Activated CD8-positive, alpha-beta memory T cell treated with anti-CD3 and anti-CD28 coated beads for 24 hours (primary cell): ENCODE data around the gene ADGRL3.
"Not testable (repeated sequence)": the region's sequence is repeated elsewhere in the genome, so short reads cannot be mapped to it uniquely, and the experiment has no call there.

Source experiments
- DNase-seq: peaks from one replicate; pipeline ENCODE4 v3.0.0-alpha.2; 2020

Gene ADGRL3

DNA sequence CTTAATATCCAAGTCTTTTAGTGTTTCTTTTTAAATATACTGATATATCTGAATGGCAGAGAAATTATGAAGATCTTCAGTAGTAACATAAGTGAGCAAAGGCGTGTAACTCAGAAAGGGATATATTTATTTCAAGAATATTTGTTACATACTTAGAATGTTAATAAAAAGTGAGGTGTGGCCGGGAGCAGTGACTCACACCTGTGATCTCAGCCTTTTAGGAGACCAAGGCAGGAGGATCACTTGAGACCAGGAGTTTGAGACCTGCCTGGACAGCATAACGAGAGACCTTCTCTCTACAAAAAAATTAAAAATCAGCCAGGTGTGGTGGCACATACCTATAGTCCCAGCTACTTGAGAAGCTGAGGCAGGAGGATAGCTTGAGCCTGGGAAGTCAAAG lies 651.0 kb downstream of the ADGRL3 start:
- no peak for DNase-seq

DNA sequence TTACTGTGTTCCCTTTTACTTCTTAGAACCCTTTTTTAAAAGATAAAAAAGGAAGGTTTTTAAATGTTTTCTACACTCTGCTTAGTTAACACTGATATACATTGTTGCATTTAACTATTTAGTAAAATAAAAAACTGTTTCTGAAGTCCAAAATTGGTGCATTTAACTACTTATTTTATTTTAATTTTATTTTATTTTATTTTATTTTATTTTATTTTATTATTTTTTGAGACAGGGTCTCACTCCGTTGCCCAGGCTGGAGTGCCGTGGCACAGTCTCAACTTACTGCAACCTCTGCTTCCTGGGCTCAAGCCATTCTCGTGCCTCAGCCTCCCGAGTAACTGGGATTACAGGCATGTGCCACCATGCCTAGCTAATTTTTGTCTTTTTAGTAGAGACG lies 652.0 kb downstream of the ADGRL3 start:
- DNase-seq, result not testable (repeated sequence)

DNA sequence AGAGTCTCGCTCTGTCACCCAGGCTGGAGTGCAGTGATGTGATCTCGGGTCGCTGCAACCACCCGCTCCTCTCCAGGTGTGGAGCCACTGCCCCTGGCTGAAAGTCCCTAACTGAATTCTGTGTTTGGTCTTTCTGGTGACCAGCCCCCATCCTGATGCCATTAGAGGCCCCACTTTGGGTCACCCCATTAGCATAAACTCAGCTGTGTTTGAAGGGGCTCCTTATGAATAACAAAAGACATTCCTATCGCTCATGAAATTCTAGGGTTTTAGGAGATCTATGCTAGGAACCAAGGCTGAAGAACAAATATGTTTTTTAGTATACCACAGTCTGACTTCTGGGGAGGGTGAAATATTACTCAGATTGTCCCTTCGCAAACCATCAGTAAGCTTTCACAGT lies 652.9 kb downstream of the ADGRL3 start:
- DNase-seq, result no peak

DNA sequence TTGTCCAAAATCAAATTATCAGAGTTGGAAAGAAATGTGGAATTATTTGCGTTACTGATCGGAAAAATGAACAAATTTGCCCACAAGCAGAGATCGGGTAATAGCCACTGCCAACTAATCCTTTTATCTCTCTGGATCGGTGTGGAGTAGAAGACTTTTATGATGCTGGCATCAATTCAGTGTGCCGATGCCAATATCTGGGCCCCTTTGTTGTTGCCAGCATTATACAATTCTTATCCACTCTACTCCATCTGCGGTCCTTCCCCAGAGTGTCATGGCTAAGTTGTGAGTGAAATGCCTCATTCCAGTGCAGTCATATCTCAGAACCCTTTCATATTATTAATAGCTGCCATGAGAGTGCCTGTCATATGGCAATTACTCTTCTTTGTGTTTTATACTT lies 660.2 kb downstream of the ADGRL3 start:
- no peak for DNase-seq

DNA sequence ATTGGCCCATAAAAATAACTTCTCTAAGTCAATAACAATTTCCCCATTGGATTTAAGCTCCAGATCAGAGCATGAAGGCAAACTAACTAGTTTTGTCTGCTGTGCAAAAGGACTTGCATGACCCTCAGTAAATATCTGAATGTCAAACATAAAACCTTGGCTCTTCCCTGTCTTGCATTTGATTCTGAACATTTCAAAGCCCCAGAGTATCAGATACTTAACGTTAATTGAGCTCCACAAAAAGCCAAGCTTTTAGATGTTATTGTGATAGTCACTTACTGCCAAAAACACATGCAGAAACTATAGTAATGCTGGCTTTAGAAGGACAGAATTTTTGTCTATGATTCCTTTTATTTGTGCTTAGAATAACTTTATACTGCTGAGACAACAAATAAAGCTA lies 664.2 kb downstream of the ADGRL3 start:
- no peak for DNase-seq

DNA sequence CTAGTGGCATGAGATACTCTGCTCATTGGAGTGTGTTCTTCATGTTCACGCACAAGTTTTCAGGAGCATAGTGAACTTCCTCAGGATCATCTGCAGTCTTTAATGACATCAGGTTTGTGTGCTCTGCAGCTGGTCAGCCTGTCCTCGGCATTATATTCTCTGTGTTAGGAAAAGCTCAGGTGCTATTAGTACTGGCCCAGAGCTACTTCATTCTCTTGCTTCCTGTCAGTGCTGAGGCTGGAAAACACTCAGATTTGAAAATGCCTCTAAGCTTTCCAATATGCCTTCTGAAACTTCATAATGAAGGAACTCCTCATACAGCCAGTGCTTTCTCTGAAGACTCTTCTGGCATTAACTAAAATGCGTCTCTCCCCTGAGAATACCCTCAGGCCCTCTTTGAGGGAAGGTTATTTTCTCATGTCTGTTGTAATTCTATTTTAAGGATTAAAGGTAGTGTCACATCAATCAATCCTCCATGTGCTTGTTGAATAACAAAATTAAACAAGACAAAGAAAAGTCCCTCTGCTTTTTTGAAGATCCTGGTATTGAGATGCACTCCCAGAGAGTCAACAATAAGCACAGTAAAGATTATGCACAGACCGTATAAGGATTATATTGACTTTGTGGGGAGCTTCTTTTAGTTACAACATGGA lies 666.4 kb downstream of the ADGRL3 start:
- no peak for DNase-seq

DNA sequence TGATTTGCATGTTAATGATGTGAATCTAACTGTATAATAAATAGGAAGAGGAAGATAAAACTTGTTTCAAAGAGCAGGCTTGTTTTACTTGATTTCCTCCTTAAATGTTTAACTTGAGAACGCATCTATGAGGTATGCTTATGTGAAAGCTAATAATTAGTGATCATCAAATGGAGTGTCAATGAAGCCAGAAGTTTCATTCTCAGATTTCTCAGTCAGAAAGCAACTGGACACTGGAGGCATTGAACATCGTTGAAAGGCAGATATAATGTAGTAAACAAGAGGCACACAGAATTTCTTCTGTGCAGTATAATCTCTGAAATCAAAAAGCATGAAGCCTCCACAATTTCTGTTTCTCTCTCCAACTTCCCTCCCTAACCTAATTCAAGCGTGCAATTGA lies 672.9 kb downstream of the ADGRL3 start:
- no peak for DNase-seq

DNA sequence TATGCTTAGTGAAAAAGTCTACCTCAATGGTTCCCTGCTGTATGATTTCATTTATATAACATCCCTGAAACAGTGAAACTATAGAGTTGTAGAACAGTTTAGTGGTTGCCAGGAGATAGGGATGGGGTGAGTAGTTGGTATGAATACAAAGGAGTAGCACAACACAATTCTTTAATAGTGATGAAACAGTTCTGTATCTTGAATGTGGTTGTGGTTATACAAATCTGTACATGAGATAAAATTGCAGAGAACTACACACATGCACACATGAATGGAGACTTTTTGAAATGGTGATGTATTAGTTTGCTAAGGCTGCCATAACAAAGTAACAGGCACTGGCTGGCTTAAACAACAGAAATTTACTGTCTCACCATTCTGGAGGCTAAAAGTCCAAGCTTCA lies 677.1 kb downstream of the ADGRL3 start:
- no peak for DNase-seq

DNA sequence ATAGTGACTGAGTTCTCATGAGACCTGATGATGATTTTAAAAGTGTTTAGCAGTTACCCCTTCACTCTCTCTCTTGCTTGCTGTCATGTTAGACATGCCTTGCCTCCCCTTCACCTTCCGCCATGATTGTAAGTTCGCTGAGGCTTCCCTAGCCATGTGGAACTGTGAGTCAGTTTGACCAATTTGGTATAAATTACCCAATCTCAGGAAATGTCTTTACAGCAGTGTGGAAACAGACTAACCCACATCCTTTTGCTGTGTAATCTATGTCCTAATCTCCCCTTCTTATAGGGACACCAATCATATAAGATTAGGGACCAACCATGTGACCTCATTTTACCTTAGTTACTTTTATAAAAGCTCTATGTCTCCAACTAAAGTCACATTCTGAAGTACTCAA lies 677.8 kb downstream of the ADGRL3 start:
- DNase-seq, result no peak

DNA sequence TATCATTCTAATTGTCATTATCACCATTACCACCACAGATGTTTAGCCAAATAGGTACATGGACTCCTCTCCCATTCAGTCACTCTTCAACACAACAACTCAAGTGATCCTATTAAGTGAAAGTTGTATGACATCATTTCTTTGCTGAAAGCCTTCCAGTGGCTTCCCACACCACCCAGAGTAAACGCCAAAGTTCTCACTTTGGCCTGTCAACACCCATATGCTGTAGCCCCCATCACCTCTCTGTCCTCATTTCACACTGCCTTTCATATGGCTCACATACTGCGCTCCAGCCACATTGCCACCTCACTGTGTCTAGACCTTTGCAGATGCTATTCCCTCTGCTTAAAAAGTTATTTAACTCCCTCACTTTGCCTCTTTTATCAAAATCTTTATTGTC lies 682.3 kb downstream of the ADGRL3 start:
- DNase-seq, result no peak

DNA sequence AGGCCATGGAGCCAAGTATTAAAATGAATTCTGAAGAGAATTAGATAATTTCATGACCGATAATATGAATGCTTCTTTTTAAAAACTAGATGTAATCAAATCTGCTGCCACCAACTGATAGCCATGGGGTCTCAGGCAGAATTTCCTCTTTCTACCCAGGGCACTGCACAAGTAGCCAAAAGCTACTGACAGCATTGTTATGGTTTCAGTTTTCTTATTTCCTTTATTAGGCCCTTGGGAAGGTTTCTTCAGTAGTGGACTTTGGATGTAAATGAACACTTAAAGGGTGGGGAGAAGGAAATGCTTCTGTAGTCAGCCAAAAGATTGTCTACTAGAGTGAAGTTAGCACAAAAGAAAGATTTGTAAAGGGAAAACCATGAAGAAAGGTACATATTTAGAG lies 686.0 kb downstream of the ADGRL3 start:
- DNase-seq, result no peak

DNA sequence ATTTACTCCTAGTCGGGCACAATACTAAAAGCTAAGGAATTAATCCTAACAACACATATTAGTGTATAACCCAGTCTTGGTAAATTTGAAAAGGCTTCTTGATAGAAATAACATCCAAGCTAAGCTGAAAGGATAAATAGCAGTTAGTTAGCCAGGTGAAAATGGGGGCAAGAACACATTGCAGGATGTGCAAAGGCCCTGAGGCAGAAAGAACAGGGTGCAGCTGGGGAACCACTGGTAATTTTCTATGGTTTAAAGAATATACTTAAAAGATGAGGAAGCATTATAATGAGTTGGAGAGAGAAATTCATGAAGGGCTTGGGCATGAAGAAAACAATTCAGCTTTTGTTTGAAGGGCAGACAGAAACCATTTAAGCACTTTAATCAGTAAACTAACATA lies 689.0 kb downstream of the ADGRL3 start:
- DNase-seq, result no peak

DNA sequence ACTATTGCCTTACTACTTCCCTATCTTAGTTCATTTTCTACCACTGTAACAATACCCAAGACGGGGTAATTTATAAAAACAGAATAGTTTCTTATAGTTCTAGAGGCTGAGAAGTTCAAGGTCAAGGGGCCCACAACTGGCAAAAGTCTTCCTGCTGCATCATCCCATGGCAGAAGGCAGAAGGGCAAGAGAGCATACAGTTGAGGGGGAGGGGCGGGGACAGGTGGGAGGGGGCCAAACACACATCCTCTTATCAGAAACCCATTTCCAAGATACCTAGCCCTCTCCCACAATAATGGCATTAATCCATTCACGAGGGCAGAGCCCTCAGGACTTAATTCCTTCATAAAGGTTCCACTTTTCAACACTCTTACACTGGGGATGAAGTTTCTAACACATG lies 690.2 kb downstream of the ADGRL3 start:
- DNase-seq, result no peak

DNA sequence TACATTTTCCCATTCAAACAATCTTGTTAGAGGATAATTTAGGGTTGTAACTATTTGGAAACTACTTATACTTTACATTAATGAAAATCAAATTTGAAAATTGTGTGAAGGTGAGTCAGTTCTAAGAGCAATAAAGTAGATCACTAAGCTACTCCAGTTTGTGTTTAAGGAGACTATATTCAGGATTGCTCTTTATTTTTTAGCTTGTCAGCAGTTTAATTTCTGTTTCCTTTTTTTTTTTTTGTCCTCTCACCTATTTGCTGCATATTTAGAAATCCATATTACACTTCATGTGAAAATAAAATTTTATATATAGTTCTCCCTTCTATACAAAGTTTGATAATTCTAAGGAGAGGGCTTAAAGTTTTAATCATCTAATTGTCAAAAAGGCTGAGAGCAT lies 691.8 kb downstream of the ADGRL3 start:
- DNase-seq, result no peak

DNA sequence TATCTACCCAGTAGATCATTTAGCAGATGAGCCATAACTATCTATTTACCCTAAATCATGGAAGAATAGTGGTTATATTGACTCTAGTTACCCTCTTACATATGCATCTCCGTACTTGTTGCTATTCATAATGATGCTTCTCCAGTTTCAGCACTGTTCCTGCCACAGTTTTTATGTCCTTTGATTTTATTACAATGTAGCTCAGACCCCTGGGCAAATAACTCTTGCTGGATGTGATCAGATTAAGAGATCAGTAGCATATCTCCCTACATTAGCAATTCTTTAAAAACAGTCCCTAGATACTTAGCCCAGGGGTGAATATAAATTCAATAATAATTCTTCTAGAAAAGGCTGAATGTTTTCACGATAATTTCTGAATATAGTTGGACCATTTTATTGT lies 696.5 kb downstream of the ADGRL3 start:
- DNase-seq, result no peak

DNA sequence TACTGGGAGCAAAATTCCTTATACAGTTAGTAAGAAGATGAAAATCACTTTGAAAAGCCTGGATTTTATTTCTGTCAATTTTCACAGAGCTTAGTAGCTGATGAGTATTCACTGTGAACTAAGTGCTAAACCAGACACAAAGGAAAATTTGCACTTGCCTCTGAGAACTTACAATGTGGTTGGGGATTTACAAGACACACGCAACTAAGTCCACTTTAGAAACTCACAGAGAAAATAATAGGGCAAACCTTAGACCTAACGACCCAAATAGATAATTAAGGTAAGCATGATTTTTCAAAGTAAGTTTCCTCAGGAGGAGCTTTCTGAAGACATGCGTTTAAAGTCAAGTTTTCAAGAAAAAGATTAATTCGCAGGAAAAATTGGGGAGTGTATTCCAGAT lies 708.9 kb downstream of the ADGRL3 start:
- DNase-seq, result no peak

DNA sequence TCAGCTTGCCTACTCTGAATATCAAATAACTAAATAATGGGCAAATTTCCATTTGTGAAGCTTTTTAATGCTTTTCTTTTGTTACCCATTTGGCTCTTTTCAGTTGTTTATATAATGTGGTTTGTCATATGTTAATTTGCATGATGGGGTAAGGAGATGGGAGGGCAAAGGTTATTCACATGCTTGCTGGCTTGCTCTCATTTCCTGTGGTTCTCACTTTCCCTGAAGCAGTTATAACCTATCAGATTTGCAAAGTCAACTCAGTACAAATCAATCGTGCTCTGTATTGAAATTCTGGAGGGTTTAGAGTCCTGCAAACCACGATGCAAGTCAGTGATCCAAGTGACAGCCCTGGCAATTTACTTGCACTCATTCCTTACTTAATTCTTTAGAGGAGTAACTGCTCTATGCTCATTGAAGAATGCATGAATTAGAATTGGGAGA lies 711.2 kb downstream of the ADGRL3 start:
- no peak for DNase-seq

DNA sequence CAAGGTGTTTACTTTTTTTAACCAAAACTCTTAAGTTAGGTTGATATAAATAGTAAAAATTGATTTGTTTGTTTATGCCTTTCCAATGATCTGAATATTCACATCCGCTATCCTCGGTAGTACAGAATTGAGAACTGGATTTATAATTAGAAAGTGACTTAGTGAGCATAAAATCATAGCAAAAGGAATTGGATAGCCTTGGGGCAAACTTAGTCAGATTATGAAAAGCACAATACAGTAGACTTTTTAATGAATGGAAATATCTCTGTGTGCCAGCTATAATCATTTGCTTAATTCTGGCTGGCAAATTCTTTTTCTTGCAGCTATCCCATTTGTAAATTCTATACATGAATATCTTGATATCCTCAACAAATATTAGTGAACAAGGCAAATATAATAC lies 713.5 kb downstream of the ADGRL3 start:
- no peak for DNase-seq

DNA sequence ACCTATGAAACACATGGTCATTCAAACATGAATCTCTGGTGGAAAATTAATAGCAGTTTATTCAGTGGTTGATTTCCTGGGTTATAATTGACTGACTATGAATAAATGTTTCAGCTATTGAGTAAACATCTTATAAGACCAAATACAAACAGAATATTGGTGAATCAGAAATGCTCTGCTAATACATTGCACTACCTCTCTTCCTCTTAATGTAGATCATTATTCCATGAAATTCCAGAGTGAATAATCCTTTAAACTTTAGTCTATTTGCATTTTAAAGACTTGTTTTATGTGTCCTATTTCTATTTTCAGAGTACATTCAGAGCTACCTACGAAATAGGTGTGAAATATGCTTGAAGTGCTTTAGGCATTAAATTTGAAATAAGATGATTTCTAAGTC lies 715.4 kb downstream of the ADGRL3 start:
- no peak for DNase-seq

DNA sequence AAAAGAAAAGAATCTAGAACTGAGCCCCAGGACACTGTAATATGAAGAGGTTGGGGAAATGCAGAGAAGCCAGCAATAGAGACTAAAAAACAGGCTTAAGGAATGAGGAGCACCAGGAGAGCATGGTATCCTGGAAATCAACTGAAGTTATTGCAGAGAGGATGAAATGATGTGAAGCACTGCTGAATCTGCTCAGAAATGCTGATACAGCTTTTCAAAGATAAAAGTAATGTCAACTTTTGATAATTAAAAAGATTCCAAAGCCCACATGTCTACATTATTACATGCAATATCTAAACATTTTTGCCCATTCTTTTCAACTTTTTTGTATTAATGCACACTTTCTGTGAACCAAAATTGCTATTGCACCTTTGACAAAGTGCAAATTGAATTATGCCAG lies 718.4 kb downstream of the ADGRL3 start:
- DNase-seq, result no peak

DNA sequence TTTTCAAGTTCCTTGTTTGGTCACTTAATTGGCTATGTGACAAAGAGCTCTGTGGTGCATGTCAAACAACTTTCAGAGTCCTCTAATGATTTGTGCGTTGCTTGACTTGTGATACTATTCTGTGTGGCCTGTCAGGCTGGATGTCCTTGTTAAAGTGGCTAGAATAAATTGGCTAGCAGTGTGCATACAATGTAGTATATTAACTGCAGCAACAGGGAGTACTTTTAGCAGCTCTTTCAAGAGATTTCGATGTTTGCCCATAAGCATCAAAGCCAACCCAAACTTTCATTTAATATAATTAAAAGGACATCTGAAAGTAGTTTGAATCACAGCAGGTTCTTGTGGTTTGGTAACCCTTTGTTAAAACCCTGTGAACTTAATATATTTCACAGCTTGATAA lies 718.9 kb downstream of the ADGRL3 start:
- no peak for DNase-seq

DNA sequence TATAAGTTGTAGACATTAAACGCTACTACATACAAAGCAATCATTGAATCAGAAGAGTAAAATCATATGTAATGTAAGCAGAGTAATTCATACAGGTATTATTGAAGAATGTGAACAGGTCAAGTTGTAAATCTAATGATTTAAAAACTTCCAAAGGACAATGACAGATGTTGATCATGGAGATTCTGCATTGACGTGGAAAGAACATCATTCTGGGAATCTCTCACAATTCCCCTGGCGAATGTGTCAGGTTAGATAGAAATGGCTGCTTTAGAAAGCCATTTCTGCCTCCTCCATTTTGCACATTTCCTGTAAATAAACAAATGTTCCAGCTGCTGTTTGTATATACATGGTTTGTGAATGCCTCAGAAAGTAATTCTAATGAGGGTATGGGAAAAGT lies 719.4 kb downstream of the ADGRL3 start:
- no peak for DNase-seq

DNA sequence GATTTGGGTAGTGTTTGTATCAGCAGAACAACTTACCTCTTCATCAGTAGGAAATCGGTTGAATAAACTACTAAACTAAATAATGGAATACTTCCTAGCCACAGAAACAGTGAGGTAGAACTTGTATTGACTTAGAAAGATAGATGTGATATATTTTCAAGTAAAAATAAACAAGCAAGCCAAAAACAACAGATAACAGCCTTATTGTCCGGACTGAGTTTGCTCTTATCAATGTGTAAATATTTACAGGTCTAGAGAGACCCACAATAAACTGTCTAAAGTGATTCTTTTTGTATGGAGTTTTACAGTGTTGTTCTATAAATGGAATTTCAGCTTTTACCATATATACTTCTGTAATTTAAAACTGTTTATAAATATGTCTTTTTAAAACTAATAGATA lies 721.8 kb downstream of the ADGRL3 start:
- no peak for DNase-seq

DNA sequence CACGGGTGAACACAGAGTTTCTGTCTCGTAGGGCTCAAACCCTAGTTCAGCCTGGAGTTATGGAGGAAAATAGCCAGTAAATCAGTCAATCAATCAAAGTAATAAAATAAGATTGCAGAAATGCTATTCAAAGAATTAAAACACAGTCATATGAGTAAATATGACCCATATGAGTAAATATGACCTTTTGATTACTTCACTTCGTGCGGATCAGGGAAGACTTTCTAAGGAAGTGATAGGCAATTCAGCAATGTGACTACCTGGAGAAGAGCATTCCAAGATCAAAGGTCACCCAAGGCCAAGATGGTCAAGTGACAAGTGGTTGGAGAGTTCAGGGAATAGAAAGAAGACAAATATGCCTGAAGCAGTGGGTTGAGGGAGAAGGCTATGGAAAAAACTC lies 722.6 kb downstream of the ADGRL3 start:
- DNase-seq, result no peak

DNA sequence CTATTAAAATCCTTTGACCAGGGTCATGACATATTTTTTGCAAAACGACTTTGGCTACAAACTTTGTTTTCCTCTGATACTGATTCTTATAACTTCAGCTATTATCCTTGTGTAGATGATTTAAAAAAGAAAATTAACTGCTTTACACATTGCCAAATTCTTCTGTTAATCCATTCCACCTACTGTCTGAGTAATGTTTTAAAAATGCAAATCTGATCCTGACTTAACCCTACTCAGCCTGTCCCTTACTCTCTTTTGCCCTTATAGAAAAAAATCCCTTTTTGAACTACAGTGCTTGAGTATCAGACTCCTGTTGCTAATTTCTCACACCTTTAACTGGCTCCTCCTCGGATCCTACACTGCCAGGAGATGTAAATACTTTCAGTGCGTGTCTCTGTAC lies 723.1 kb downstream of the ADGRL3 start:
- DNase-seq, result no peak

DNA sequence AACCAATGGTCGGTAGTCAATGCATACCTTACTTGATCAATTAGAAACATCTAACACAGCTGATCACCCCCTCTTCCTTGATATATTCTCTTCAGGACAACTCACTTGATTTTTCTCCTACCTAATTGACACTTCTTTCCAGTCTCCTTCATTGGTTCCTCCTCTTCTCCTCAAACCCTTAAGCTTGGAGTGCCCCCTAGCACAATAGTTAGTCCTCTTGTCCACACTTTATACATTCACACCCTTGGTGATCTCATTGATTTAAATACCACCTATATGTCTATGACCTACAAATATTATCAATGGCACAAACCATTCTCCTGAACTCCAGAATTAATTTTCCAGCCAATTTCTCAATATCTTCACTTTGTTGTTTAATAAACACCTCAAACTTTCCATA lies 724.0 kb downstream of the ADGRL3 start:
- DNase-seq, result no peak
